Measurements from ENCODE around the gene CELSR3. TPM values are rescaled to one million over a fixed set of nuclear protein-coding genes. Genes with fewer than 3 reads are reported as not detected.
A peak's percentile ranks its signal among the peaks of the same experiment; 100 is the strongest.

The CELSR3 gene
- total and polyA plus RNA-seq, 4 experiments from 2014 or later, result 0.04 to 3.5 (median 2.0) TPM

DNA sequence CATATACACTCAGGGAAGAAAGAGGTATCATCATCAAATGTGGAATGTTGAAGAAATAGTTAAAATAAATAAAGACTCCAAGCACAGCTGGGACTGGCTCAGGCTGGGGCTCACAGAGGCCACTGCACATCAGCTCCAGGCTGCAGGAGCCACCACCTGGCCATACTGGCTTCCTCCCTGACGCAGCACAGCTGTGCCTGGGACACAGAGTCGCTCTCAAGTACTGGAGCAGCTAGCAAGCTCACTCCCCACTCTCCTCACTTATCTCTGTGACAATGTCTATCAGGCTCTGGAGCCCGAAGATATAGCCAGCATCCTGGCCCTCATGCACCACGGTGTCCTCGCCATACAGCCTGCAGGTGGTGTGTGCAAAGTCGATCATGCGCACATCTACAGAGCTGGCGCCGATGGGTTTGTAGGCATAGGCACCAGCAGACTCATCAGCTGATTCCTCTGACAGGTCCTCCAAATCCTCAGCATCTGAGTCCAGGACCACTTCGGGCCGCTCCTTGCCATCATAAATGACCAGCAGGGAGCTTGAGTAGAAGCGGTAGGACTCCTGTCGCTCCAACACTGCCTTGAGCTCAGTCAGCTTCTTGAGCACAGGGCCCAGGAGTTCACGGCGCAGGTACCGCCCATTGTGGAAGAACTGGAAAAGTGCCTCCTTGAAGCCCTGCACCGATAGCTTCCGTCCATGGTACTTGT, 25.5 kb upstream of the CELSR3 start:
- H3K4me3 ChIP-seq (ENCODE audit: low read length in 2 of 2), result no peak overlapping the region
- no peaks in the 10 kb centered on the region for H3K9me3 ChIP-seq (ENCODE audit: control insufficient read depth in 1 of 2, low read length in 2 of 2)
- H3K27ac Mint-ChIP-seq, result peak overlapping the region in 5 of 7 donors; percentile 42 to 93 (median 57)
- H3K36me3 ChIP-seq (ENCODE audit: insufficient read depth, low read length), result peaks cover 50% of the 10 kb centered on the region
- ChIA-PET POLR2A (ENCODE audit: partially characterized antibody) (no interaction called here), CTCF (ENCODE audit: partially characterized antibody) (interaction anchor here (1.0 to 2.0 kb wide), 4 partner anchors 9 to 52 kb away, joined by 3 to 6 read pairs (median 4); no protein-coding TSS in a partner anchor)
- H3K27me3 ChIP-seq (ENCODE audit: insufficient read depth, low read length), result no peaks in the 10 kb centered on the region
- no peaks in the 10 kb centered on the region for H3K27me3 Mint-ChIP-seq
- intact Hi-C loops (cut with micrococcal nuclease), result loop anchor here (5.0 to 10.0 kb wide), 3 partner anchors 227 to 724 kb away; partner anchors contain the start of genes ARIH2, RHOA, TCTA and WDR6
- H3K4me3 Mint-ChIP-seq, result no peak overlapping the region
- no peak for DNase-seq
- peaks cover 28% of the 10 kb centered on the region for H3K4me1 ChIP-seq (ENCODE audit: insufficient read depth, low read length)
- peaks cover 27 to 56% of the 10 kb centered on the region in 2 donors for H3K36me3 Mint-ChIP-seq
- no peak overlapping the region for H3K27ac ChIP-seq (ENCODE audit: low read depth, low read length)
- H3K9me3 Mint-ChIP-seq, result no peaks in the 10 kb centered on the region
- peaks cover 17 to 36% (median 24%) of the 10 kb centered on the region in 4 donors for H3K4me1 Mint-ChIP-seq

DNA sequence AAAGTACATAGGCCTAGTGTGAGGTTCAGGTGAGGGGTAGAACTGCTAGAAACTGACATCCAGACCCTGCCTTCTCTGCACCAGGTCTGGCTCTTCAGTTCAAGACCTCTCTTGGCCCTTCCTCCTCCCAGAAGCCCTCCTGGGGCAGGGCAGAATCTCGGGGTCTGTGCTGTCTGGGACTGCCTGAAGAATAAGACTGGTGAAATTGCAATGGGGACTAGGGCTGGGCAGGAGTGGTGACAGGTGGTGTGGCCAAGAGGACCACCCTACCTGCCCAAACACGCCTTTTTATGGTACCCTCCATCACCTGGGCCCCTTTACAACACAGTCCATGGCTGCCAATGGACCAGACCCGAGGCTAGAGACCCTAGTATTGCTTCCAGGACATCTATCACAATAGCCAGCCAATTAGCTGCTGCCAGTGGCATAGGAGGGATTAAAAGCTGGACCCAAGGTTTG, 24.6 kb upstream of the CELSR3 start:
- no peak for DNase-seq
- Mint-ChIP-seq H3K27ac (peak overlapping the region in 5 of 7 donors; percentile 29 to 93 (median 59)), H3K9me3 (no peaks in the 10 kb centered on the region), H3K27me3 (no peaks in the 10 kb centered on the region), H3K36me3 (peaks cover 19 to 55% of the 10 kb centered on the region in 2 donors), H3K4me3 (peak overlapping the region in 3 of 8 donors; percentile 22 to 64 (median 43)), H3K4me1 (peaks cover 17 to 40% (median 26%) of the 10 kb centered on the region in 4 donors)
- ChIA-PET CTCF (ENCODE audit: partially characterized antibody) (interaction anchor here (1.1 to 2.0 kb wide), 6 partner anchors 10 to 287 kb away, joined by 3 to 6 read pairs (median 4); partner anchors contain the start of gene SLC26A6), POLR2A (ENCODE audit: partially characterized antibody) (interaction anchor here (1.0 to 1.7 kb wide), 2 partner anchors 23 to 29 kb away, joined by 3 to 11 read pairs; partner anchors contain the start of gene IP6K2)
- Histone ChIP-seq H3K9me3 (ENCODE audit: control insufficient read depth in 1 of 2, low read length in 2 of 2) (no peaks in the 10 kb centered on the region), H3K27ac (ENCODE audit: low read depth, low read length) (no peak overlapping the region), H3K36me3 (ENCODE audit: insufficient read depth, low read length) (peaks cover 41% of the 10 kb centered on the region), H3K27me3 (ENCODE audit: insufficient read depth, low read length) (no peaks in the 10 kb centered on the region), H3K4me3 (ENCODE audit: low read length in 2 of 2) (no peak overlapping the region), H3K4me1 (ENCODE audit: insufficient read depth, low read length) (peaks cover 34% of the 10 kb centered on the region)
- intact Hi-C loops (cut with micrococcal nuclease), result loop anchor here (5.0 to 10.0 kb wide), 3 partner anchors 228 to 725 kb away; partner anchors contain the start of genes ARIH2, RHOA, TCTA and WDR6

DNA sequence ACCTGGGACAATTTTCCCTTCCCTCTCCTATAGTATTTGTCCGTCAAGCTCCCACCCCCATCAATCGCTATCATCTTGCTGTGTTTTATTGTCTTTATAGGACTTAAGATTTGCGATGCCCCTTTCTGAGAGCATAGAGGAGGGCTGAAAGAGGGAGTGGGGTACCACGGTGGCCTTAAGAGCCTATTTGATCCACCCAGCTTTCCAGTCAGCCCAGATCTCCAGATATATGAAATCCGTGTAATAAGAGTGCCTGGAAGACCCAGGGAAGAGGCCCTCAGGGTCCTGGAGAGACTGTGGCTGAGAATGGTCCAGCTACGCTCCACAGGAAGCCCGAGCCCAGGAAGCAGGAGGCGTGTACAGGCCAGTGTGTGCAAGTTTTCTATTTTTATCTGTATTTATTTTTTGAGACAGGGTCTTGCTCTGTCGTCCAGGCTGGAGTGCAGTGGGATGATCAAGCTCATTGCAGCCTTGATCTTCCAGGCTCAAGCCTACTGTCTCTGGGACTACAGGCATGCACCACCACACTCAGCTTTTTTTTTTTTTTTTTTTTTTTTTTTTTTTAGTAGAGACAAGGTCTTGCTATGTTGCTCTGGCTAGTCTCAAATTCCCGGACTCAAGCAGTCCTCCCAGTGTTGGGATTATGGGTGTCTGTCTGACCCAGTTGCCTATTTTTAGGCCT, 24.0 kb upstream of the CELSR3 start:
- H3K27me3 Mint-ChIP-seq, result no peaks in the 10 kb centered on the region
- H3K4me3 Mint-ChIP-seq, result peak overlapping the region; percentile 87 to 99 (median 94)
- Histone ChIP-seq H3K9me3 (ENCODE audit: control insufficient read depth in 1 of 2, low read length in 2 of 2) (no peaks in the 10 kb centered on the region), H3K27me3 (ENCODE audit: insufficient read depth, low read length) (no peaks in the 10 kb centered on the region), H3K4me3 (ENCODE audit: low read length in 2 of 2) (peak overlapping the region in 1 of 2 donors; percentile 82), H3K4me1 (ENCODE audit: insufficient read depth, low read length) (peaks cover 34% of the 10 kb centered on the region), H3K27ac (ENCODE audit: low read depth, low read length) (peak overlapping the region; percentile 77), H3K36me3 (ENCODE audit: insufficient read depth, low read length) (peaks cover 42% of the 10 kb centered on the region)
- DNase-seq, result no peak
- H3K4me1 Mint-ChIP-seq, result peaks cover 17 to 46% (median 26%) of the 10 kb centered on the region in 4 donors
- no peaks in the 10 kb centered on the region for H3K9me3 Mint-ChIP-seq
- ChIA-PET CTCF (ENCODE audit: partially characterized antibody) (interaction anchor here (0.7 to 1.7 kb wide), 13 partner anchors 9 to 286 kb away, joined by 3 to 6 read pairs (median 3); partner anchors contain the start of genes IP6K2 and SLC26A6), POLR2A (ENCODE audit: partially characterized antibody) (interaction anchor here (0.7 to 1.7 kb wide), 6 partner anchors 23 to 232 kb away, joined by 3 to 11 read pairs (median 4); partner anchors contain the start of genes ARIH2, IP6K2, PRKAR2A and UQCRC1)
- intact Hi-C loops (cut with micrococcal nuclease), result loop anchor here (1.0 to 10.0 kb wide), 5 partner anchors 228 to 726 kb away; partner anchors contain the start of genes ARIH2, RHOA, TCTA and WDR6
- peaks cover 24 to 52% of the 10 kb centered on the region in 2 donors for H3K36me3 Mint-ChIP-seq
- peak overlapping the region; percentile 73 to 94 (median 92) for H3K27ac Mint-ChIP-seq

DNA sequence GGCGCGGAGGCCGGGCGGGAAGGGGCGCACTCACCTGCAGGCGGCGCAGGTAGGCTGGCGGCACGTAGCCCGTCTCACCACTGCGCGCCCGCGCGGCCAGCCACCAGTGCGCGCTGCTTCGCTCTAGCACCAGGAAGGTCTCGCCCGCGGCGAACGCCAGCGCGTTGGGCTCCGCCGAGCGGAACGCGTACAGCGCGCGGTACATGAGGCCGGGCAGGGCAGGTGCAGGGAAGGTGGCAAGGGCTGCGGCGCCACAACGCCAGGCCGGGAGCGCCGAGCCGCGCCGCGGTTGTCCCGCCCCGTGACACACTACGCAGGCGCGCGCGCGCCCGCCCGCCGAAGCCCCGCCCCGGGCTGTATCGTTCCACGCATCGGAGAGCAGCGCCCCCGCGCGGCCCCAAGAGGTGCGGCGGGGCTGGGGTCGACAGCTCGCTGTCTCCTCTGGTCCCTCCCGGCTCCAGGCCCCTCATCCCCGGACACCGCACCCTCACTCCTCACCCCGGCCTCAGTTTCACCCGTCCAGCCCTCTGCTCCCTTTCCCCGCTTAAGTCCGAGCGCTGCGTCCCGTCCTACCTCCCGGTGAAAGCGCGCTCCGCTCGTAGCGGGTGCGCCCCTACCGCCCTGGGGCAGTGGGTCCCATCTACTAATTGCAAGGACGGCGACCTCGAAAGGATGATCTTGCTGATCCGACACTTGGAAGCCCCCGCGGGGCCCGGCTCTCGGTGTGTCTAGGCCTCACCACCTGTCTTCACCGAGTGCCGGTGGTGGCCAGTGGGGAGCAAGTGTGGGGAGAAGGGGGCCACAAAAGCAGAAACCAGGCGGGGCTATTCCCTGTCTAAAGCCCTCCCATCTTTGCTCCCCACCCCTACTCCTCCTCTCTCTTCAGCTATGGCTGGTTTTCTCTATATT, 23.2 kb upstream of the CELSR3 start, which contains the start of gene NCKIPSD:
NCKIPSD (minus strand) TSS at position 313 of the 909 bp plus-strand sequence; CDS start at position 205, 108 bp downstream.
- Mint-ChIP-seq H3K27ac (peak within 1 kb of the TSS; percentile 81 to 94 (median 92)), H3K9me3 (no peaks in the 10 kb centered on the region), H3K4me1 (peaks cover 17 to 49% (median 27%) of the 10 kb centered on the region in 4 donors), H3K27me3 (no peaks in the 10 kb centered on the region), H3K36me3 (peaks cover 20 to 48% of the 10 kb centered on the region in 2 donors), H3K4me3 (peak within 1 kb of the TSS; percentile 87 to 99 (median 94))
- Histone ChIP-seq H3K27me3 (ENCODE audit: insufficient read depth, low read length) (no peaks in the 10 kb centered on the region), H3K36me3 (ENCODE audit: insufficient read depth, low read length) (peaks cover 43% of the 10 kb centered on the region), H3K4me1 (ENCODE audit: insufficient read depth, low read length) (peaks cover 34% of the 10 kb centered on the region), H3K9me3 (ENCODE audit: control insufficient read depth in 1 of 2, low read length in 2 of 2) (no peaks in the 10 kb centered on the region), H3K27ac (ENCODE audit: low read depth, low read length) (peak within 1 kb of the TSS; percentile 77), H3K4me3 (ENCODE audit: low read length in 2 of 2) (peak within 1 kb of the TSS; percentile 59 to 82)
- DNase-seq, result peak; percentile 87 to 94 (median 90)
- intact Hi-C loops (cut with micrococcal nuclease), result loop anchor here (1.0 to 10.0 kb wide), 9 partner anchors 30 to 726 kb away; partner anchors contain the start of genes ARIH2, IP6K2, PRKAR2A and RHOA
- ChIA-PET CTCF (ENCODE audit: partially characterized antibody) (interaction anchor here (0.7 to 1.7 kb wide), 13 partner anchors 8 to 285 kb away, joined by 3 to 6 read pairs (median 3); partner anchors contain the start of gene IP6K2), POLR2A (ENCODE audit: partially characterized antibody) (interaction anchor here (0.6 to 1.7 kb wide), 9 partner anchors 24 to 322 kb away, joined by 3 to 11 read pairs (median 3); partner anchors contain the start of genes ARIH2, IP6K2, P4HTM and PRKAR2A)

DNA sequence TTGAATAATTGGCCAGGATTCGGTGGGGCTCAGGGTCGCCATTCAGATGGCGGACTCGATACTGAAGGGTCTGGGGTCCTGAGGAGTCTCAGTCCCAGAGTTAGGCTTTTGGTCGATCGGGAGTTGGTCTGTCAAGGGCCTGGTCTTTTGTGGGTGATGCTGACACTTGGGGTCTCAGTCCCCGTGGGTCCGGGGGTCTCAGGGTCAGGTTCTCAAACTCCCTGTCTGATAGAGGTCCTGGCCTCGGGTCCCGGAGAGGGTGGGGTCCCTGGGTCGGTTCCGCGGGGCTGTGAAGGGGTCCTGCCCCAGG, 22.6 kb upstream of the CELSR3 start:
- Histone ChIP-seq H3K27me3 (ENCODE audit: insufficient read depth, low read length) (no peaks in the 10 kb centered on the region), H3K4me1 (ENCODE audit: insufficient read depth, low read length) (peaks cover 34% of the 10 kb centered on the region), H3K4me3 (ENCODE audit: low read length in 2 of 2) (peak overlapping the region; percentile 52 to 82), H3K27ac (ENCODE audit: low read depth, low read length) (peak overlapping the region; percentile 77), H3K36me3 (ENCODE audit: insufficient read depth, low read length) (peaks cover 46% of the 10 kb centered on the region), H3K9me3 (ENCODE audit: control insufficient read depth in 1 of 2, low read length in 2 of 2) (no peaks in the 10 kb centered on the region)
- no peak for DNase-seq
- Mint-ChIP-seq H3K27ac (peak overlapping the region in 6 of 7 donors; percentile 73 to 93 (median 86)), H3K9me3 (no peaks in the 10 kb centered on the region), H3K4me3 (peak overlapping the region; percentile 83 to 99 (median 94)), H3K36me3 (peaks cover 27 to 52% of the 10 kb centered on the region in 2 donors), H3K27me3 (no peaks in the 10 kb centered on the region), H3K4me1 (peaks cover 23 to 55% (median 32%) of the 10 kb centered on the region in 4 donors)
- POLR2A ChIA-PET (ENCODE audit: partially characterized antibody), result interaction anchor here (0.9 to 1.4 kb wide), 4 partner anchors 24 to 322 kb away, joined by 3 to 5 read pairs (median 4); partner anchors contain the start of genes ARIH2 and WDR6
- intact Hi-C loops (cut with micrococcal nuclease), result loop anchor here (1.0 to 10.0 kb wide), 7 partner anchors 29 to 727 kb away; partner anchors contain the start of genes ARIH2, IP6K2, PRKAR2A and RHOA
- CTCF ChIA-PET (ENCODE audit: partially characterized antibody), result interaction anchor here (0.6 to 1.7 kb wide), 6 partner anchors 12 to 172 kb away, joined by 3 to 6 read pairs (median 4); no protein-coding TSS in a partner anchor

All from CD4-positive, alpha-beta memory T cell (primary cell).